HG02623 (cell line): ENCODE data around the gene TSEN2.

Source experiments
- ATAC-seq: cut with Tn5 transposase; IDR thresholded peaks from one replicate; pipeline ENCODE4 v1.9.1; 2021; ENCODE audit warnings: moderate library complexity; ENCODE audit not compliant: unreplicated experiment

Gene TSEN2

GRCh38 chr3:12582730-12583129, 98.5 kb downstream of the TSEN2 start:
- ATAC-seq = no peak
